ENCODE measurements around the gene SDCCAG8.

Gene SDCCAG8

GRCh38 chr1:243251539-243251938 is 4.3 kb upstream of the SDCCAG8 start:
- DNase-seq: no peak
- H3K36me3 ChIP-seq (replicated peaks): peaks cover 2% of the 10 kb centered on the region
- H3K27ac ChIP-seq: peak overlapping the region; percentile 29
- H3K27me3 ChIP-seq (replicated peaks): no peaks in the 10 kb centered on the region
- no peak for TF ChIP-seq CTCF (IDR thresholded peaks at IDR 0.05; ENCODE audit: low read depth, low read length, missing control alignments)
- peak overlapping the region; percentile 90 for H3K4me3 ChIP-seq (ENCODE audit: low read depth, low read length)
- in situ Hi-C loops (cut with HindIII; ENCODE audit: low pct_ligation_motif_present, low sequenced_read_pairs): no loop called here

GRCh38 chr1:243253211-243253925 is 2.5 kb upstream of the SDCCAG8 start:
- DNase-seq: no peak
- Histone ChIP-seq H3K27ac (peak overlapping the region; percentile 87), H3K36me3 (replicated peaks) (peaks cover 2% of the 10 kb centered on the region), H3K4me3 (ENCODE audit: low read depth, low read length) (peak overlapping the region; percentile 90), H3K27me3 (replicated peaks) (no peaks in the 10 kb centered on the region)
- in situ Hi-C loops (cut with HindIII; ENCODE audit: low pct_ligation_motif_present, low sequenced_read_pairs): no loop called here
- no peak for TF ChIP-seq CTCF (IDR thresholded peaks at IDR 0.05; ENCODE audit: low read depth, low read length, missing control alignments)

GRCh38 chr1:243253926-243254232 is 2.0 kb upstream of the SDCCAG8 start:
- H3K36me3 ChIP-seq (replicated peaks): peaks cover 2% of the 10 kb centered on the region
- peak overlapping the region; percentile 87 for H3K27ac ChIP-seq
- DNase-seq: no peak
- in situ Hi-C loops (cut with HindIII; ENCODE audit: low pct_ligation_motif_present, low sequenced_read_pairs): no loop called here
- H3K27me3 ChIP-seq (replicated peaks): no peaks in the 10 kb centered on the region
- H3K4me3 ChIP-seq (ENCODE audit: low read depth, low read length): peak overlapping the region; percentile 90
- TF ChIP-seq CTCF (IDR thresholded peaks at IDR 0.05; ENCODE audit: low read depth, low read length, missing control alignments): no peak

- peak overlapping the region; percentile 87 for H3K27ac ChIP-seq
- H3K36me3 ChIP-seq (replicated peaks): peaks cover 2% of the 10 kb centered on the region
- peak overlapping the region; percentile 90 for H3K4me3 ChIP-seq (ENCODE audit: low read depth, low read length)
- peak; percentile 10 for TF ChIP-seq CTCF (IDR thresholded peaks at IDR 0.05; ENCODE audit: low read depth, low read length, missing control alignments)
- DNase-seq: peak; percentile 53
- in situ Hi-C loops (cut with HindIII; ENCODE audit: low pct_ligation_motif_present, low sequenced_read_pairs): no loop called here
- H3K27me3 ChIP-seq (replicated peaks): no peaks in the 10 kb centered on the region
These were observed 1.5 kb upstream of the SDCCAG8 start for GRCh38 chr1:243254233-243254926.

GRCh38 chr1:243254927-243255790 is 682 bp upstream of the SDCCAG8 start, which contains the start of gene CEP170:
CEP170 (minus strand) TSS chr1:243255281; CDS start chr1:243225280, 30,001 bp downstream.
- Histone ChIP-seq H3K27me3 (replicated peaks) (no peaks in the 10 kb centered on the region), H3K27ac (peak within 1 kb of the TSS; percentile 87), H3K36me3 (replicated peaks) (peaks cover 2% of the 10 kb centered on the region), H3K4me3 (ENCODE audit: low read depth, low read length) (peak within 1 kb of the TSS; percentile 90)
- peak; percentile 96 for DNase-seq
- in situ Hi-C loops (cut with HindIII; ENCODE audit: low pct_ligation_motif_present, low sequenced_read_pairs): no loop called here
- TF ChIP-seq CTCF (IDR thresholded peaks at IDR 0.05; ENCODE audit: low read depth, low read length, missing control alignments): no peak
